ENCODE measurements around the gene RNF213. TPM values are rescaled to one million over a fixed set of nuclear protein-coding genes. Genes with fewer than 3 reads are reported as not detected.

RNF213 gene
- total RNA-seq, 1 experiment from 2014 or later: 44.5 TPM

DNA sequence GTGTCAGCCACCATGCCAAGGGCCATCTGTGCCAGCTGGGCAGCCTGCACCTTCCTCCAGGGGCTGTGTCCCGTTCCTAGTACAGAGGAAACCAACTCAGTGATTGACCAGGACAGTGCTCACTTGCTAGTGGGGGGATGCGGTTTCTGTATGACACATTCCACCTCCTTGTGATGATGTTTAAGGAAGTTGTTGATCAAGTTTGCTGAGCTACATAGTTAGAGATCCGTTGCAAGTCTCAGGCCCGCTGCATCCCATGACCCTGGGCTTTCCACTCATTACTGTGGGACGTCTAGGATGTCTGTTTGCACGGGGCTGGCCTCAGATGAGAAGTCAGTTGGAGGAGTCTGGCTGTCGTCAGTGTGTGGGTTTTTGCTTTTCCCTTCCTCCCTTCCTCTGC, 33.6 kb downstream of the RNF213 start:
- RAD21 ChIA-PET (ENCODE audit: low non-redundant PET in 1 of 2, low total read pairs in 2 of 2, uncharacterized antibody in 2 of 2, unreplicated experiment in 2 of 2): no interaction called here
- DNase-seq (ENCODE audit: low read depth, low spot score): no peak
- H3K4me1 ChIP-seq (ENCODE audit: control insufficient read depth in 1 of 2, insufficient read depth in 2 of 2, low read length in 2 of 2): no peaks in the 10 kb centered on the region
- H3K27me3 ChIP-seq (ENCODE audit: insufficient read depth, low read length): no peaks in the 10 kb centered on the region
- H3K27ac ChIP-seq (ENCODE audit: low read depth, low read length): no peak overlapping the region
- CTCF ChIA-PET: no interaction called here
- no peak overlapping the region for H2AFZ ChIP-seq (ENCODE audit: low read depth, low read length, poor library complexity, severe bottlenecking)
- H4K20me1 ChIP-seq (ENCODE audit: insufficient read depth): no peaks in the 10 kb centered on the region
- H3K9ac ChIP-seq (ENCODE audit: low read length): no peak overlapping the region
- ATAC-seq: no peak
- H3K36me3 ChIP-seq (ENCODE audit: control insufficient read depth in 1 of 2, insufficient read depth in 2 of 2, low read length in 2 of 2): peaks cover 16% of the 10 kb centered on the region in 2 experiments; a peak in 2 of 4 replicates
- no peaks in the 10 kb centered on the region for H3K9me2 ChIP-seq (ENCODE audit: insufficient read depth)
- H3K9me3 ChIP-seq (ENCODE audit: control insufficient read depth in 1 of 2, insufficient read depth in 1 of 2, low read depth in 1 of 2, low read length in 2 of 2): no peaks in the 10 kb centered on the region
- no peak overlapping the region for H3K4me2 ChIP-seq (ENCODE audit: low read length)
- POLR2A ChIA-PET: no interaction called here
- intact Hi-C loops (cut with micrococcal nuclease): no loop called here
- H3K79me2 ChIP-seq (ENCODE audit: insufficient read depth, low read length): no peaks in the 10 kb centered on the region
- no TSS peak for BruUV-seq (replicated peaks)
- TF ChIP-seq ZFX (IDR thresholded peaks at IDR 0.05) (no peak), FOSL1 (IDR thresholded peaks at IDR 0.05; ENCODE audit: low read depth) (no peak), RAD21 (IDR thresholded peaks at IDR 0.05; ENCODE audit: low read depth) (no peak), JUND (IDR thresholded peaks at IDR 0.05) (no peak), ELF1 (IDR thresholded peaks at IDR 0.05; ENCODE audit: borderline replicate concordance, low read depth) (no peak), MAX (IDR thresholded peaks at IDR 0.05) (no peak)
- no peak overlapping the region for H3K4me3 ChIP-seq (replicated peaks in 1 of 2; ENCODE audit: low read depth in 1 of 2, low read length in 2 of 2)

GRCh38 chr17:80294653-80295052, 34.0 kb downstream of the RNF213 start:
- Histone ChIP-seq H3K9me2 (ENCODE audit: insufficient read depth) (no peaks in the 10 kb centered on the region), H3K79me2 (ENCODE audit: insufficient read depth, low read length) (no peaks in the 10 kb centered on the region), H3K36me3 (ENCODE audit: control insufficient read depth in 1 of 2, insufficient read depth in 2 of 2, low read length in 2 of 2) (peaks cover 16 to 18% of the 10 kb centered on the region in 2 experiments; a peak in 2 of 4 replicates), H3K4me1 (ENCODE audit: control insufficient read depth in 1 of 2, insufficient read depth in 2 of 2, low read length in 2 of 2) (no peaks in the 10 kb centered on the region), H2AFZ (ENCODE audit: low read depth, low read length, poor library complexity, severe bottlenecking) (no peak overlapping the region), H4K20me1 (ENCODE audit: insufficient read depth) (no peaks in the 10 kb centered on the region), H3K4me2 (ENCODE audit: low read length) (no peak overlapping the region), H3K4me3 (replicated peaks in 1 of 2; ENCODE audit: low read depth in 1 of 2, low read length in 2 of 2) (no peak overlapping the region), H3K9me3 (ENCODE audit: control insufficient read depth in 1 of 2, insufficient read depth in 1 of 2, low read depth in 1 of 2, low read length in 2 of 2) (no peaks in the 10 kb centered on the region), H3K27ac (ENCODE audit: low read depth, low read length) (no peak overlapping the region), H3K9ac (ENCODE audit: low read length) (no peak overlapping the region), H3K27me3 (ENCODE audit: insufficient read depth, low read length) (no peaks in the 10 kb centered on the region)
- ChIA-PET CTCF (no interaction called here), POLR2A (no interaction called here), RAD21 (ENCODE audit: low non-redundant PET in 1 of 2, low total read pairs in 2 of 2, uncharacterized antibody in 2 of 2, unreplicated experiment in 2 of 2) (no interaction called here)
- BruUV-seq (replicated peaks): no TSS peak
- intact Hi-C loops (cut with micrococcal nuclease): no loop called here
- ATAC-seq (no peak), DNase-seq (ENCODE audit: low read depth, low spot score) (no peak)
- TF ChIP-seq CBX3 (IDR thresholded peaks at IDR 0.05; ENCODE audit: low read depth) (no peak), POLR2A (IDR thresholded peaks at IDR 0.05; ENCODE audit: borderline replicate concordance, extremely low read depth, insufficient read depth, insufficient read length) (no peak), YY1 (IDR thresholded peaks at IDR 0.05; ENCODE audit: extremely low read depth, insufficient replicate concordance, low read depth, low read length) (no peak), SIN3A (IDR thresholded peaks at IDR 0.05; ENCODE audit: low read depth) (no peak), EZH2 (IDR thresholded peaks at IDR 0.05) (no peak), MAX (IDR thresholded peaks at IDR 0.05) (no peak), ZNF274 (IDR thresholded peaks at IDR 0.05; ENCODE audit: low read depth, low read length) (no peak), SRF (IDR thresholded peaks at IDR 0.05; ENCODE audit: low read depth) (no peak), EZH2phosphoT487 (IDR thresholded peaks at IDR 0.05; ENCODE audit: borderline replicate concordance) (no peak), FOSL1 (IDR thresholded peaks at IDR 0.05; ENCODE audit: low read depth) (no peak), TCF7L2 (IDR thresholded peaks at IDR 0.05; ENCODE audit: borderline replicate concordance, extremely low read depth, insufficient read depth, insufficient read length) (no peak), CTCF (IDR thresholded peaks at IDR 0.05 in 2 of 3, conservative IDR thresholded peaks at IDR 0.05 in 1 of 3; ENCODE audit: borderline replicate concordance in 1 of 3, insufficient read depth in 1 of 3, low read depth in 2 of 3, low read length in 2 of 3) (no peak)
- TF ChIP-seq, protein P1, sequence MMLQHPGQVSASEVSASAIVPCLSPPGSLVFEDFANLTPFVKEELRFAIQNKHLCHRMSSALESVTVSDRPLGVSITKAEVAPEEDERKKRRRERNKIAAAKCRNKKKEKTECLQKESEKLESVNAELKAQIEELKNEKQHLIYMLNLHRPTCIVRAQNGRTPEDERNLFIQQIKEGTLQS (IDR thresholded peaks at IDR 0.05): no peak
- TF ChIP-seq, protein P2, sequence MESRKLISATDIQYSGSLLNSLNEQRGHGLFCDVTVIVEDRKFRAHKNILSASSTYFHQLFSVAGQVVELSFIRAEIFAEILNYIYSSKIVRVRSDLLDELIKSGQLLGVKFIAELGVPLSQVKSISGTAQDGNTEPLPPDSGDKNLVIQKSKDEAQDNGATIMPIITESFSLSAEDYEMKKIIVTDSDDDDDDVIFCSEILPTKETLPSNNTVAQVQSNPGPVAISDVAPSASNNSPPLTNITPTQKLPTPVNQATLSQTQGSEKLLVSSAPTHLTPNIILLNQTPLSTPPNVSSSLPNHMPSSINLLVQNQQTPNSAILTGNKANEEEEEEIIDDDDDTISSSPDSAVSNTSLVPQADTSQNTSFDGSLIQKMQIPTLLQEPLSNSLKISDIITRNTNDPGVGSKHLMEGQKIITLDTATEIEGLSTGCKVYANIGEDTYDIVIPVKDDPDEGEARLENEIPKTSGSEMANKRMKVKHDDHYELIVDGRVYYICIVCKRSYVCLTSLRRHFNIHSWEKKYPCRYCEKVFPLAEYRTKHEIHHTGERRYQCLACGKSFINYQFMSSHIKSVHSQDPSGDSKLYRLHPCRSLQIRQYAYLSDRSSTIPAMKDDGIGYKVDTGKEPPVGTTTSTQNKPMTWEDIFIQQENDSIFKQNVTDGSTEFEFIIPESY (IDR thresholded peaks at IDR 0.05; ENCODE audit: extremely low read depth, insufficient replicate concordance, low read length): no peak
